ENCODE data around the gene TNN.

DNA sequence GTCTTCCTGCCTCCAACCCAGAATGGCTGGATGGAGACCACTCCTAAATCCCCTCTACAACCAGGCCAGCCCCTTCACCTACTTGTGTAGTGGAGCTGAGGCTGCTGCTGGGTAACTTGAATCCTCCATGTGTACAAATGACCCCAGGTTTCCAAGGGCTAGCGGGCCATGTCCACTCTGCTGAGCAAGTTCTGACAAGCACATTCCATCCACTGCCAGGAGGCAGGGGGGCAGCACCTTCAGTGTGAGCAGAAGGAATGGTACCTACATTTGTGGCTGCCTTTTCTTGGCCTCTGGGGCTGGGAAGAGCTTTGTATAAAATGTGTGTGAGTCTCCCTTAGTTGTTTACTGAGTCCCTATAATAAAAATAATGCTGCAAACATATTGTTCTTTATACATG, 110.4 kb downstream of the TNN start:
- TF ChIP-seq CEBPB (IDR thresholded peaks at IDR 0.05) (no peak), ZBTB7A (IDR thresholded peaks at IDR 0.05; ENCODE audit: low read depth) (no peak), RAD21 (IDR thresholded peaks at IDR 0.05; ENCODE audit: low read depth) (no peak), EGR1 (IDR thresholded peaks at IDR 0.05) (no peak), TAF1 (IDR thresholded peaks at IDR 0.05; ENCODE audit: low read depth) (no peak), EP300 (IDR thresholded peaks at IDR 0.05; ENCODE audit: borderline replicate concordance) (no peak), TEAD4 (IDR thresholded peaks at IDR 0.05) (no peak), YY1 (IDR thresholded peaks at IDR 0.05; ENCODE audit: low read depth) (no peak), FOXM1 (IDR thresholded peaks at IDR 0.05; ENCODE audit: borderline replicate concordance, low read depth) (no peak)
- TF ChIP-seq, protein P1, sequence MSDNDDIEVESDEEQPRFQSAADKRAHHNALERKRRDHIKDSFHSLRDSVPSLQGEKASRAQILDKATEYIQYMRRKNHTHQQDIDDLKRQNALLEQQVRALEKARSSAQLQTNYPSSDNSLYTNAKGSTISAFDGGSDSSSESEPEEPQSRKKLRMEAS (IDR thresholded peaks at IDR 0.05) = no peak
- TF ChIP-seq, protein P2, sequence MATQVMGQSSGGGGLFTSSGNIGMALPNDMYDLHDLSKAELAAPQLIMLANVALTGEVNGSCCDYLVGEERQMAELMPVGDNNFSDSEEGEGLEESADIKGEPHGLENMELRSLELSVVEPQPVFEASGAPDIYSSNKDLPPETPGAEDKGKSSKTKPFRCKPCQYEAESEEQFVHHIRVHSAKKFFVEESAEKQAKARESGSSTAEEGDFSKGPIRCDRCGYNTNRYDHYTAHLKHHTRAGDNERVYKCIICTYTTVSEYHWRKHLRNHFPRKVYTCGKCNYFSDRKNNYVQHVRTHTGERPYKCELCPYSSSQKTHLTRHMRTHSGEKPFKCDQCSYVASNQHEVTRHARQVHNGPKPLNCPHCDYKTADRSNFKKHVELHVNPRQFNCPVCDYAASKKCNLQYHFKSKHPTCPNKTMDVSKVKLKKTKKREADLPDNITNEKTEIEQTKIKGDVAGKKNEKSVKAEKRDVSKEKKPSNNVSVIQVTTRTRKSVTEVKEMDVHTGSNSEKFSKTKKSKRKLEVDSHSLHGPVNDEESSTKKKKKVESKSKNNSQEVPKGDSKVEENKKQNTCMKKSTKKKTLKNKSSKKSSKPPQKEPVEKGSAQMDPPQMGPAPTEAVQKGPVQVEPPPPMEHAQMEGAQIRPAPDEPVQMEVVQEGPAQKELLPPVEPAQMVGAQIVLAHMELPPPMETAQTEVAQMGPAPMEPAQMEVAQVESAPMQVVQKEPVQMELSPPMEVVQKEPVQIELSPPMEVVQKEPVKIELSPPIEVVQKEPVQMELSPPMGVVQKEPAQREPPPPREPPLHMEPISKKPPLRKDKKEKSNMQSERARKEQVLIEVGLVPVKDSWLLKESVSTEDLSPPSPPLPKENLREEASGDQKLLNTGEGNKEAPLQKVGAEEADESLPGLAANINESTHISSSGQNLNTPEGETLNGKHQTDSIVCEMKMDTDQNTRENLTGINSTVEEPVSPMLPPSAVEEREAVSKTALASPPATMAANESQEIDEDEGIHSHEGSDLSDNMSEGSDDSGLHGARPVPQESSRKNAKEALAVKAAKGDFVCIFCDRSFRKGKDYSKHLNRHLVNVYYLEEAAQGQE (IDR thresholded peaks at IDR 0.05; ENCODE audit: low read depth) = no peak

All from Ishikawa (cell line).